KMS-11 (cell line): ENCODE results near the gene PDS5B.

Source experiments
- H2AFZ ChIP-seq: fragments of 200-600 bp; sonication (generic); 2 replicates; pipeline ENCODE4 v1.6.1; 2016; ENCODE audit warnings: antibody characterized with exemption, mixed run types, low read depth
- H3K27ac ChIP-seq: fragments of 200-600 bp; sonication (generic); 2 replicates; pipeline ENCODE4 v1.6.1; 2016; ENCODE audit warnings: mild to moderate bottlenecking, mixed run types
- H3K27me3 ChIP-seq: fragments of 200-600 bp; sonication (generic); 2 replicates; pipeline ENCODE4 v1.6.1; 2017; ENCODE audit warnings: mild to moderate bottlenecking, low read depth, mixed run types, moderate library complexity; ENCODE audit not compliant: insufficient read depth
- H3K36me3 ChIP-seq: fragments of 200-600 bp; sonication (generic); 2 replicates; pipeline ENCODE4 v1.6.1; 2017; ENCODE audit warnings: mild to moderate bottlenecking, mixed run types; ENCODE audit not compliant: insufficient read depth
- H3K4me1 ChIP-seq: fragments of 200-600 bp; sonication (generic); 2 replicates; pipeline ENCODE4 v1.6.1; 2016; ENCODE audit warnings: mild to moderate bottlenecking, low read depth, mixed run types; ENCODE audit not compliant: poor library complexity, severe bottlenecking
- H3K4me2 ChIP-seq: fragments of 200-600 bp; sonication (generic); 2 replicates; pipeline ENCODE4 v1.7.0; 2016; ENCODE audit warnings: mild to moderate bottlenecking, mixed run types
- H3K4me3 ChIP-seq: fragments of 200-600 bp; sonication (generic); IDR thresholded peaks from 2 replicates; pipeline ENCODE4 v1.6.1; 2017; ENCODE audit warnings: low read depth, low read length, mixed read lengths; ENCODE audit not compliant: insufficient read depth
- H3K79me2 ChIP-seq: fragments of 200-600 bp; sonication (generic); 2 replicates; pipeline ENCODE4 v1.6.1; 2016; ENCODE audit warnings: low read depth, mixed run types; ENCODE audit not compliant: insufficient read depth
- H3K9ac ChIP-seq: fragments of 200-600 bp; sonication (generic); 2 replicates; pipeline ENCODE4 v1.6.1; 2016; ENCODE audit warnings: mild to moderate bottlenecking, mixed run types
- H4K20me1 ChIP-seq: fragments of 200-600 bp; sonication (generic); 2 replicates; pipeline ENCODE4 v1.6.1; 2016; ENCODE audit warnings: mild to moderate bottlenecking, mixed run types; ENCODE audit not compliant: insufficient read depth
- TF ChIP-seq, protein P1 (sequence below): fragments of 200-600 bp; sonication (generic); conservative IDR thresholded peaks from 2 replicates; pipeline ENCODE4 v1.6.1; 2017; ENCODE audit warnings: low read depth, mild to moderate bottlenecking, antibody characterized with exemption, low read length, moderate library complexity, mixed read lengths

PDS5B gene

DNA sequence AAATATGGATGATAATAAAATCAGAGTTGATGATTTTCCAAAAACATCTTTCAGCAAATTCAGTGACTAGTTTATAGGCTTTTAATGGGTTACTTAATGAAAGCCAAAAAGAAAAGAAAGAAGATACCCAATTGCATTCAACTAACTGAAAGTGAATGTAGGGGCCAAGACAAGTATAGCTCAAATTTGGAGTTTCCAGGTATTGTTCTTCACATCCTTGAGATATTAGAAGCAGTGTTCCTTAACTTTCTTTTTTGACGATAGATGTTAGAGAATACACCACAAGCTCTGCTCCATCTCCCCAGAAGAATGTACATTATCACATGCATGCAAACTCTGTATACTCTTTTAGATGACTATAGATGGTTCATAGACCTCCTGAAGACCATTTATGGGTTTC lies 43.6 kb downstream of the PDS5B start:
- Histone ChIP-seq H2AFZ (no peak overlapping the region), H3K27me3 (no peaks in the 10 kb centered on the region), H3K27ac (no peak overlapping the region), H3K4me3 (no peak overlapping the region), H3K4me1 (no peaks in the 10 kb centered on the region), H3K79me2 (peaks cover 16% of the 10 kb centered on the region; the same call in 1 of the 2 replicates), H3K9ac (no peak overlapping the region), H3K4me2 (no peak overlapping the region), H4K20me1 (no peaks in the 10 kb centered on the region), H3K36me3 (no peaks in the 10 kb centered on the region)
- TF ChIP-seq, protein P1, sequence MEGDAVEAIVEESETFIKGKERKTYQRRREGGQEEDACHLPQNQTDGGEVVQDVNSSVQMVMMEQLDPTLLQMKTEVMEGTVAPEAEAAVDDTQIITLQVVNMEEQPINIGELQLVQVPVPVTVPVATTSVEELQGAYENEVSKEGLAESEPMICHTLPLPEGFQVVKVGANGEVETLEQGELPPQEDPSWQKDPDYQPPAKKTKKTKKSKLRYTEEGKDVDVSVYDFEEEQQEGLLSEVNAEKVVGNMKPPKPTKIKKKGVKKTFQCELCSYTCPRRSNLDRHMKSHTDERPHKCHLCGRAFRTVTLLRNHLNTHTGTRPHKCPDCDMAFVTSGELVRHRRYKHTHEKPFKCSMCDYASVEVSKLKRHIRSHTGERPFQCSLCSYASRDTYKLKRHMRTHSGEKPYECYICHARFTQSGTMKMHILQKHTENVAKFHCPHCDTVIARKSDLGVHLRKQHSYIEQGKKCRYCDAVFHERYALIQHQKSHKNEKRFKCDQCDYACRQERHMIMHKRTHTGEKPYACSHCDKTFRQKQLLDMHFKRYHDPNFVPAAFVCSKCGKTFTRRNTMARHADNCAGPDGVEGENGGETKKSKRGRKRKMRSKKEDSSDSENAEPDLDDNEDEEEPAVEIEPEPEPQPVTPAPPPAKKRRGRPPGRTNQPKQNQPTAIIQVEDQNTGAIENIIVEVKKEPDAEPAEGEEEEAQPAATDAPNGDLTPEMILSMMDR, result no peak

DNA sequence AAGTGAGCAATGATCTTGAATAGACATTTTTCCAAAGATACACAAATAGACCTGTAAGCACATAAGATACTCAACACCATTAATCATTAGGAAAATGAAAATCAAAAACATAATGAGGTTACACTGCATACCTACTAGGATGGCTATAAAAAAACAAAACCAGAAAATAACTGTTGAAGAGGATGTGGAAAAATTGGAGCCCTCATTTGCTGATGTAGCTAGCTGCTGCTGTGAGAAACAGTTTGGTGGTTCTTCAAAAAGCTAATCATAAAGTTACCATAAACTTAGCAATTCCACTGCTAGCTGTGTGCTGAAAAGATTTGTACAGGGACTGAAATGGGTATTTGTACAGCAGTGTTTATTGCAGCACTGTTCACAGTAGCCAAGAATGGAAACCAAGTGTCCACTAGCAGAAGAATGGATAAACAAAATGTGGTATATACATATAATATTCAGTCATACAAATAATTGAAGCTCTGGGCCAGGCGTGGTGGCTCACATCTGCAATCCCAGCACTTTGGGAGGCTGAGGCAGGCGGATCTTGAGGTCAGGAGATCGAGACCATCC lies 46.2 kb downstream of the PDS5B start:
- Histone ChIP-seq H3K9ac (no peak overlapping the region), H3K27ac (no peak overlapping the region), H3K79me2 (peaks cover 3% of the 10 kb centered on the region; the same call in 1 of the 2 replicates), H3K4me2 (no peak overlapping the region), H4K20me1 (no peaks in the 10 kb centered on the region), H3K4me1 (no peaks in the 10 kb centered on the region), H2AFZ (no peak overlapping the region), H3K36me3 (no peaks in the 10 kb centered on the region), H3K4me3 (no peak overlapping the region), H3K27me3 (no peaks in the 10 kb centered on the region)
- TF ChIP-seq, protein P1, result no peak

DNA sequence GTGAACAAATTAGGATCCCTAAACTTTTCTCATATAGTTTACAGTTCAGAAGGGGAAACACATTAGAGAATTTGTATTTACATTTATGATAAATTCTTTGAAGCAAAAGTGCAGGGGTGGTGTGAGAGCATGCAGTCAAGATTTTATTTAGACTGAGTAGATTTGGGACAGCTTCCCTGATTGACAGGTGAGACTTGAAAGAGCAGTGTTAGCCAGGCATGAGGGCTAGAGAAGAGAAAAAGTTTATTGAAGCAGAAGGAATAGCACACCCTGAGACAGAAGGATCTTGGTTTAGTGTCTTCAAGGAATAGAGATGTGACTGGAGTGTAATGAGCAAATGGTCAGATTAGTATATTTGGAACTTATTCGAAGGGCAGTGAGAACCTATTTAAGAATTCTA lies 50.5 kb downstream of the PDS5B start:
- no peaks in the 10 kb centered on the region for H3K36me3 ChIP-seq
- 0 out of 2 replicates have a peak, but pooled peaks cover 7% of the 10 kb centered on the region for H3K79me2 ChIP-seq
- H2AFZ ChIP-seq, result no peak overlapping the region
- no peaks in the 10 kb centered on the region for H3K27me3 ChIP-seq
- TF ChIP-seq, protein P1, result no peak
- H4K20me1 ChIP-seq, result no peaks in the 10 kb centered on the region
- H3K27ac ChIP-seq, result no peak overlapping the region
- H3K4me3 ChIP-seq, result no peak overlapping the region
- H3K9ac ChIP-seq, result no peak overlapping the region
- H3K4me1 ChIP-seq, result no peaks in the 10 kb centered on the region
- no peak overlapping the region for H3K4me2 ChIP-seq

DNA sequence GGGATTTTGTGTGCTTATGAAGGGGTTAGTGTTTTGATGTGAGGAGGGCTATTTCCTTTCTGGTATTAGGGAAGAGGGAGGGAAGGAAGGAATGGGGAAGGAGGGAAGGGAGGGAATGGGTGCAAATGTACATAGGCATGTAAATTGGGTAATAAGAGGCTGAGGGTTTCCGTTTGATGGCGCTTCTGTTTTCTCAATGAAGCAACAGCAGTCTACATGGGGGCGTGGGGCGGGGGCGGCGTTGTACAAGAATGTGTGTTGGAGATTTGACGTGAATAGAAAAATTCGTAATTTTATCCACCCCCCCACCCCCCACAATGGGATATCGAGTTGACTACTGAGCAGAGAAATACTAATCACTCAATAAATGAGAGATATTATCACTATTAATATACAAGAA lies 52.5 kb downstream of the PDS5B start:
- Histone ChIP-seq H3K4me3 (no peak overlapping the region), H3K4me2 (no peak overlapping the region), H3K4me1 (no peaks in the 10 kb centered on the region), H3K27me3 (no peaks in the 10 kb centered on the region), H2AFZ (no peak overlapping the region), H3K79me2 (peaks cover 9% of the 10 kb centered on the region; the same call in 1 of the 2 replicates), H4K20me1 (no peaks in the 10 kb centered on the region), H3K9ac (no peak overlapping the region), H3K36me3 (no peaks in the 10 kb centered on the region), H3K27ac (no peak overlapping the region)
- TF ChIP-seq, protein P1, result no peak
